GM12878 (cell line): ENCODE measurements around the gene LIX1L. TPM values are rescaled to one million over a fixed set of nuclear protein-coding genes. Genes with fewer than 3 reads are reported as not detected.
A peak's percentile ranks its signal among the peaks of the same experiment; 100 is the strongest.

Experiments used
- ATAC-seq: fragments of 200-7000 bp; cut with Tn5 transposase; 3 replicates; pipeline ENCODE4 v1.9.1; 2020; ENCODE audit warnings: mild to moderate bottlenecking, moderate library complexity
- BruUV-seq: library from RNA; stranded (reverse); fragments of 400-500 nt; replicated peaks from 2 replicates; lab custom pipeline; 2021; lab: Mats Ljungman, UMichigan
- CTCF ChIA-PET: fragments of 300-600 bp; sonication (Branson Sonifier 250); formaldehyde crosslinking; extraction: SDS; loops from one replicate; lab custom pipeline; 2021; ENCODE audit warnings: inconsistent platforms; lab: Yijun Ruan, JAX
- POLR2A ChIA-PET: fragments of 350-600 bp; formaldehyde crosslinking; extraction: SDS; loops from one replicate; lab custom pipeline; 2021; ENCODE audit warnings: inconsistent platforms; lab: Charles Lee
- RAD21 ChIA-PET: fragments of 300-600 bp; sonication (Branson Sonifier 250); formaldehyde crosslinking; loops from one replicate; lab custom pipeline; 2023; ENCODE audit warnings: antibody characterized with exemption; ENCODE audit not compliant: unreplicated experiment; lab: Charles Lee
- SMC1A ChIA-PET: fragments of 300-600 bp; sonication (Branson Sonifier 250); formaldehyde crosslinking; loops from one replicate; lab custom pipeline; 2023; ENCODE audit not compliant: unreplicated experiment, uncharacterized antibody; lab: Charles Lee
- DNase-seq: peaks from one replicate; pipeline ENCODE4 v3.0.0-alpha.2; 2011; ENCODE audit warnings: low read depth, low spot score
- FAIRE-seq: peaks from 3 replicates; lab custom pipeline; 2011; peaks lifted over from hg19 to GRCh38; lab: Jason Lieb, UNC
- H2AFZ ChIP-seq: 2 replicates; pipeline ENCODE4 v1.6.0; 2011; ENCODE audit warnings: low read depth, low read length, control low read depth; ENCODE audit not compliant: control insufficient read depth
- H3K27ac ChIP-seq: 2 replicates; pipeline ENCODE4 v1.5.1; 2011; ENCODE audit warnings: control low read depth; ENCODE audit not compliant: control insufficient read depth, insufficient read depth
- H3K27me3 ChIP-seq, 2 experiments: replicated peaks in 1 of 2; 2 replicates each; pipeline versions ENCODE4 v1.6.0 to v1.6.1; 2011; ENCODE audit warnings: low read length in 1 of 2; ENCODE audit not compliant: control insufficient read depth in 2 of 2, insufficient read depth in 2 of 2
- H3K36me3 ChIP-seq, 2 experiments: 2 replicates each; pipeline ENCODE4 v1.5.1; 2011; ENCODE audit warnings: low read length in 1 of 2; ENCODE audit not compliant: control insufficient read depth in 2 of 2, insufficient read depth in 2 of 2
- H3K4me1 ChIP-seq: 2 replicates; pipeline ENCODE4 v1.6.1; 2011; ENCODE audit warnings: mild to moderate bottlenecking, low read length, moderate library complexity, mixed read lengths; ENCODE audit not compliant: control insufficient read depth, insufficient read depth
- H3K4me2 ChIP-seq: 2 replicates; pipeline ENCODE4 v1.6.0; 2011; ENCODE audit warnings: control low read depth; ENCODE audit not compliant: control insufficient read depth, insufficient read depth
- H3K4me3 ChIP-seq: fragments of 200-600 bp; sonication (generic); 2 replicates; pipeline ENCODE4 v1.5.1; 2016
- H3K79me2 ChIP-seq: 2 replicates; pipeline ENCODE4 v1.6.0; 2011; ENCODE audit warnings: low read length; ENCODE audit not compliant: control insufficient read depth, insufficient read depth
- H3K9ac ChIP-seq: 2 replicates; pipeline ENCODE4 v1.8.0; 2011; ENCODE audit warnings: low read length, control low read depth, mixed read lengths; ENCODE audit not compliant: control insufficient read depth, insufficient read depth
- H3K9me3 ChIP-seq: replicated peaks from 3 replicates; pipeline ENCODE4 v1.5.1; 2011; ENCODE audit warnings: mild to moderate bottlenecking, low read length; ENCODE audit not compliant: control insufficient read depth, insufficient read depth
- H4K20me1 ChIP-seq: 2 replicates; pipeline ENCODE4 v1.6.0; 2011; ENCODE audit not compliant: control insufficient read depth, insufficient read depth
- CHD1 ChIP-seq: IDR thresholded peaks from 2 replicates; pipeline ENCODE4 v1.6.1; 2012; ENCODE audit warnings: low read depth, low read length, improper control_type of control experiment
- CTCF ChIP-seq, 3 experiments: IDR thresholded peaks in 2 of 3; conservative IDR thresholded peaks in 1 of 3; 2 replicates each; pipeline ENCODE4 v1.5.1; 2011; ENCODE audit warnings: low read depth in 3 of 3, low read length in 3 of 3, mild to moderate bottlenecking in 3 of 3, control low read depth in 2 of 3, moderate library complexity in 2 of 3, inconsistent platforms in 1 of 3, mixed read lengths in 1 of 3; ENCODE audit not compliant: control insufficient read depth in 2 of 3, insufficient read depth in 1 of 3; ENCODE audit errors: extremely low read depth in 1 of 3
- MTA3 ChIP-seq: IDR thresholded peaks from 2 replicates; pipeline ENCODE4 v1.6.1; 2012; ENCODE audit warnings: low read length, inconsistent platforms, borderline replicate concordance
- MXI1 ChIP-seq: fragments of 150-350 bp; IDR thresholded peaks from 2 replicates; pipeline ENCODE4 v1.6.1; 2011; ENCODE audit warnings: low read depth, mild to moderate bottlenecking, inconsistent platforms, low read length, improper control_type of control experiment
- NKRF ChIP-seq: fragments of 450-650 bp; conservative IDR thresholded peaks from 2 replicates; pipeline ENCODE4 v1.6.1; 2017; ENCODE audit warnings: mild to moderate bottlenecking, moderate library complexity
- PAX8 ChIP-seq: fragments of 450-650 bp; IDR thresholded peaks from 2 replicates; pipeline ENCODE4 v1.6.1; 2017; ENCODE audit warnings: mild to moderate bottlenecking, moderate library complexity
- POLR2AphosphoS5 ChIP-seq: IDR thresholded peaks from 2 replicates; pipeline ENCODE4 v1.6.1; 2011; ENCODE audit warnings: mild to moderate bottlenecking, low read length, inconsistent platforms
- STAT1 ChIP-seq: fragments of 450-650 bp; conservative IDR thresholded peaks from 2 replicates; pipeline ENCODE4 v1.6.1; 2014; ENCODE audit warnings: antibody characterized with exemption, mild to moderate bottlenecking
- ZBTB4 ChIP-seq: fragments of 450-650 bp; formaldehyde crosslinking; IDR thresholded peaks from 2 replicates; pipeline ENCODE4 v1.4.0; 2022; ENCODE audit warnings: mild to moderate bottlenecking, moderate library complexity
- WGBS: methylation state at CpG from one replicate; pipeline ENCODE4 v1.1.6; 2016; ENCODE audit warnings: low lambda C conversion rate; ENCODE audit not compliant: insufficient replicate concordance, insufficient coverage; ENCODE audit errors: missing lambda C conversion rate; 5-methylcytosine and 5-hydroxymethylcytosine counted together
- in situ Hi-C: fragments of 300-500 bp; cut with MboI; formaldehyde crosslinking; loops from 9 replicates; pipeline ENCODE4 v1.14.3; 2018; ENCODE audit warnings: mixed read lengths
- intact Hi-C: fragments of 100-400 bp; cut with micrococcal nuclease; formaldehyde crosslinking; loops from one replicate; pipeline ENCODE4 v1.14.2; 2022; ENCODE audit not compliant: unreplicated experiment
- polyA plus RNA-seq, 11 experiments: library from polyadenylated mRNA; depleted of rRNA in 4 of 11; unstranded in 6 of 11; stranded (reverse) in 5 of 11; fragments of >200 nt; fragmentation: Nextera tagmentation in 4 of 11; fragmentation: Illumina TruSeq in 1 of 11; extraction: Ambion mirVana in 4 of 11; extraction: Trizol in 1 of 11; gene quantifications; 1 replicate in 1 of 11; 2 replicates in 10 of 11; pipeline versions ENCODE4 v1.2.1 to v1.2.3, GENCODE V29; 2011 to 2016; ENCODE audit warnings: inconsistent platforms in 2 of 11, missing spikeins in 2 of 11, low read depth in 1 of 11
- total RNA-seq, 4 experiments: library from RNA; depleted of rRNA in 3 of 4; stranded (reverse); fragments of >200 nt in 3 of 4; fragmentation: Illumina TruSeq in 1 of 4; extraction: Trizol in 1 of 4; gene quantifications; 2 replicates each; pipeline versions ENCODE4 v1.2.1 to v1.2.3, GENCODE V29; 2013 to 2021

LIX1L gene
- total and polyA plus RNA-seq, 10 of the 15 experiments (the other 5 are each of a cell fraction or from before 2014, with no cell fraction given), result 5.5 to 48.2 (median 15.3) TPM

GRCh38 chr1:145977486-145978470, 20.0 kb upstream of the LIX1L start:
- in situ Hi-C loops, result no loop called here
- intact Hi-C loops, result loop anchor here (1.0 to 2.0 kb wide), 3 partner anchors 19 to 36 kb away; partner anchors contain the start of gene LIX1L
- no peak for DNase-seq
- Histone ChIP-seq H4K20me1 (no peaks in the 10 kb centered on the region), H3K4me1 (peaks cover 46% of the 10 kb centered on the region), H3K27ac (peak overlapping the region; percentile 99), H3K36me3 (no peaks in the 10 kb centered on the region), H3K9me3 (no peaks in the 10 kb centered on the region), H3K4me3 (no peak overlapping the region), H3K9ac (no peak overlapping the region; the same call in 1 of the 2 replicates), H3K4me2 (no peak overlapping the region), H2AFZ (peak overlapping the region; percentile 58), H3K79me2 (no peaks in the 10 kb centered on the region), H3K27me3 (no peaks in the 10 kb centered on the region)
- TSS peak; percentile 80 for BruUV-seq
- ChIA-PET SMC1A (interaction anchor here (0.6 to 10.9 kb wide), 21 partner anchors 8 to 133 kb away, joined by 3 to 244 read pairs (median 7); partner anchors contain the start of genes ANKRD34A, LIX1L, NUDT17 and PIAS3), POLR2A (interaction anchor here (1.2 to 6.5 kb wide), 14 partner anchors 9 to 59 kb away, joined by 3 to 102 read pairs (median 14); partner anchors contain the start of genes ANKRD34A, LIX1L, POLR3GL and RBM8A), CTCF (interaction anchor here (0.7 to 9.4 kb wide), 24 partner anchors 10 to 132 kb away, joined by 3 to 361 read pairs (median 6); partner anchors contain the start of genes ANKRD34A, ANKRD35, LIX1L and NUDT17), RAD21 (interaction anchor here (1.2 to 7.9 kb wide), 19 partner anchors 11 to 132 kb away, joined by 3 to 136 read pairs (median 15); partner anchors contain the start of genes ANKRD34A, LIX1L, NUDT17 and PEX11B)
- ATAC-seq, result peak; percentile 53
- peak; percentile 89 for FAIRE-seq
- 24% methylated on average over 9 of the region's 9 CpGs for WGBS
- TF ChIP-seq STAT1 (0 out of 2 replicates have a peak, but pooled peaks have one; percentile 29), ZBTB4 (CRISPR knock-in tag) (no peak), NKRF (no peak), MTA3 (no peak), PAX8 (no peak), CHD1 (no peak), POLR2AphosphoS5 (no peak), MXI1 (no peak), CTCF (IDR thresholded peaks at IDR 0.05 in 2 of 3, conservative IDR thresholded peaks at IDR 0.05 in 1 of 3; ENCODE audit: control insufficient read depth in 2 of 3, extremely low read depth in 1 of 3, insufficient read depth in 1 of 3, low read depth in 3 of 3, low read length in 3 of 3) (peak; percentile 74 to 92 (median 86))
